ENCODE measurements around the gene HES7.

GRCh38 chr17:8120520-8121406 lies 3.1 kb downstream of the HES7 start:
- TF ChIP-seq POU6F1 (CRISPR knock-in tag; IDR thresholded peaks at IDR 0.05; ENCODE audit: borderline replicate concordance, low read depth) (no peak), CSDC2 (CRISPR knock-in tag; IDR thresholded peaks at IDR 0.05) (no peak), TCF4 (CRISPR knock-in tag; IDR thresholded peaks at IDR 0.05; ENCODE audit: borderline replicate concordance) (no peak), CREB5 (CRISPR knock-in tag; IDR thresholded peaks at IDR 0.05; ENCODE audit: low read depth) (no peak), GLIS3 (CRISPR knock-in tag; IDR thresholded peaks at IDR 0.05) (no peak)
